Endothelial cell of umbilical vein (primary cell): Measurements from ENCODE around the gene HJV. TPM values are rescaled to one million over a fixed set of nuclear protein-coding genes. Genes with fewer than 3 reads are reported as not detected.
A peak's percentile ranks its signal among the peaks of the same experiment; 100 is the strongest.

Source experiments
- BruUV-seq: library from RNA; stranded (reverse); fragments of 400-500 nt; replicated peaks from 2 replicates; lab custom pipeline; 2021; lab: Mats Ljungman, UMichigan
- CTCF ChIA-PET: fragments of 300-600, 350-600 bp; sonication (Branson Sonifier 250); formaldehyde crosslinking; loops from one replicate; lab custom pipeline; 2021; ENCODE audit warnings: antibody characterized with exemption, inconsistent platforms; lab: Charles Lee
- POLR2A ChIA-PET: fragments of 300-600, 350-600 bp; sonication (Branson Sonifier 250); formaldehyde crosslinking; loops from one replicate; lab custom pipeline; 2021; ENCODE audit warnings: antibody characterized with exemption, inconsistent platforms; lab: Charles Lee
- DNase-seq: peaks from one replicate; pipeline ENCODE4 v3.0.0-alpha.2; 2011; ENCODE audit warnings: low read depth, low spot score
- FAIRE-seq: peaks from 2 replicates; lab custom pipeline; 2011; peaks lifted over from hg19 to GRCh38; lab: Jason Lieb, UNC
- H2AFZ ChIP-seq: 2 replicates; pipeline ENCODE4 v1.6.0; 2012; ENCODE audit warnings: low read depth, low read length, control low read depth, inconsistent platforms
- H3K27ac ChIP-seq: 2 replicates; pipeline ENCODE4 v1.5.1; 2011; ENCODE audit warnings: low read depth, mild to moderate bottlenecking, control low read depth, low read length, moderate library complexity; ENCODE audit not compliant: insufficient read depth
- H3K27me3 ChIP-seq, 2 experiments: 2 replicates each; pipeline versions ENCODE4 v1.6.0 to v1.6.1; 2011; ENCODE audit warnings: low read length in 2 of 2, mixed read lengths in 1 of 2; ENCODE audit not compliant: control insufficient read depth in 2 of 2, insufficient read depth in 2 of 2
- H3K36me3 ChIP-seq, 2 experiments: 2 replicates in 1 of 2; 3 replicates in 1 of 2; pipeline ENCODE4 v1.5.1; 2011; ENCODE audit warnings: low read length in 2 of 2, mild to moderate bottlenecking in 1 of 2, moderate library complexity in 1 of 2; ENCODE audit not compliant: control insufficient read depth in 2 of 2, insufficient read depth in 2 of 2; ENCODE audit errors: extremely low read depth in 1 of 2
- H3K4me1 ChIP-seq: 3 replicates; pipeline ENCODE4 v1.5.1; 2011; ENCODE audit warnings: mild to moderate bottlenecking, low read length; ENCODE audit not compliant: control insufficient read depth, insufficient read depth; ENCODE audit errors: extremely low read depth
- H3K4me2 ChIP-seq: 2 replicates; pipeline ENCODE4 v1.6.1; 2011; ENCODE audit warnings: low read length, control low read depth, mixed read lengths; ENCODE audit not compliant: insufficient read depth
- H3K4me3 ChIP-seq, 3 experiments: fragments of 200-600 bp in 1 of 3; sonication (generic), shearing (Covaris generic) in 1 of 3; replicated peaks in 1 of 3; 2 replicates each; pipeline ENCODE4 v1.5.1; 2011 to 2016; ENCODE audit warnings: control low read depth in 3 of 3, low read length in 3 of 3, mild to moderate bottlenecking in 2 of 3, inconsistent platforms in 1 of 3, low read depth in 1 of 3, moderate library complexity in 1 of 3; ENCODE audit not compliant: insufficient read depth in 1 of 3
- H3K79me2 ChIP-seq: 2 replicates; pipeline ENCODE4 v1.6.0; 2012; ENCODE audit warnings: low read length, inconsistent platforms; ENCODE audit not compliant: control insufficient read depth, insufficient read depth
- H3K9ac ChIP-seq: replicated peaks from 2 replicates; pipeline ENCODE3; 2011; ENCODE audit warnings: low read length, control low read depth; ENCODE audit not compliant: insufficient read depth; ENCODE audit errors: extremely low read depth
- H3K9me1 ChIP-seq: replicated peaks from 3 replicates; pipeline ENCODE4 v1.6.0; 2011; ENCODE audit warnings: mild to moderate bottlenecking, low read length; ENCODE audit not compliant: control insufficient read depth, insufficient read depth; ENCODE audit errors: extremely low read depth
- H3K9me3 ChIP-seq: replicated peaks from 2 replicates; pipeline ENCODE4 v1.5.1; 2012; ENCODE audit warnings: low read length, inconsistent platforms; ENCODE audit not compliant: control insufficient read depth, insufficient read depth
- H4K20me1 ChIP-seq: replicated peaks from 2 replicates; pipeline ENCODE3; 2011; ENCODE audit warnings: mild to moderate bottlenecking, low read length; ENCODE audit not compliant: control insufficient read depth, insufficient read depth; ENCODE audit errors: extremely low read depth
- CTCF ChIP-seq, 2 donors: IDR thresholded peaks; 1 replicate in 1 of 2; 2 replicates in 1 of 2; pipeline ENCODE4 v1.5.1; 2011; ENCODE audit warnings: low read length in 2 of 2, mild to moderate bottlenecking in 2 of 2, moderate library complexity in 2 of 2, control low read depth in 1 of 2, inconsistent platforms in 1 of 2, low read depth in 1 of 2; ENCODE audit not compliant: insufficient read depth in 1 of 2; ENCODE audit errors: extremely low read depth in 1 of 2
- EZH2 ChIP-seq: IDR thresholded peaks from 2 replicates; pipeline ENCODE4 v1.6.1; 2012; ENCODE audit warnings: borderline replicate concordance, low read depth, mild to moderate bottlenecking, moderate library complexity, low read length, inconsistent platforms; ENCODE audit not compliant: severe bottlenecking
- FOS ChIP-seq: IDR thresholded peaks from 2 replicates; pipeline ENCODE4 v1.6.1; 2011; ENCODE audit warnings: mild to moderate bottlenecking, low read length, moderate library complexity, borderline replicate concordance; ENCODE audit not compliant: insufficient read depth
- GATA2 ChIP-seq: IDR thresholded peaks from 2 replicates; pipeline ENCODE4 v1.7.0; 2011; ENCODE audit warnings: low read depth, mild to moderate bottlenecking, moderate library complexity, mixed read lengths, low read length; ENCODE audit not compliant: insufficient read length, insufficient read depth
- JUN ChIP-seq: IDR thresholded peaks from 2 replicates; pipeline ENCODE4 v1.6.1; 2011; ENCODE audit warnings: borderline replicate concordance, low read depth; ENCODE audit not compliant: insufficient read length, insufficient read depth
- MAX ChIP-seq: IDR thresholded peaks from 2 replicates; pipeline ENCODE4 v1.6.1; 2011; ENCODE audit not compliant: insufficient read depth, insufficient read length
- MYC ChIP-seq: IDR thresholded peaks from one replicate; pipeline ENCODE4 v1.6.1; 2011; ENCODE audit warnings: mild to moderate bottlenecking, low read depth, low read length
- POLR2A ChIP-seq: IDR thresholded peaks from 2 replicates; pipeline ENCODE4 v1.6.1; 2012; ENCODE audit warnings: low read depth, mild to moderate bottlenecking, control low read depth, low read length
- POLR2AphosphoS5 ChIP-seq: IDR thresholded peaks from 2 replicates; pipeline ENCODE4 v1.6.1; 2012; ENCODE audit warnings: low read depth, mild to moderate bottlenecking, control low read depth, low read length, moderate library complexity; ENCODE audit not compliant: insufficient read depth
- dilution Hi-C: fragments of 300-500 bp; cut with MboI; formaldehyde crosslinking; loops from one replicate; pipeline ENCODE4 v1.15.0; 2019; ENCODE audit warnings: low sequenced_read_pairs; ENCODE audit not compliant: extremely low pct_ligation_motif_present
- intact Hi-C: fragments of 100-400 bp; cut with micrococcal nuclease; formaldehyde crosslinking; loops from one replicate; pipeline ENCODE4 v1.10.0; 2022
- polyA plus RNA-seq, 4 experiments: library from polyadenylated mRNA; depleted of rRNA in 3 of 4; stranded (reverse) in 3 of 4; unstranded in 1 of 4; fragments of >200 nt; gene quantifications; 2 replicates each; pipeline versions ENCODE4 v1.2.1 to v1.2.3, GENCODE V29; 2011 to 2012; ENCODE audit warnings: missing spikeins in 1 of 4
- total RNA-seq: library from RNA; stranded (reverse); gene quantifications from 2 replicates; pipeline ENCODE4 v1.2.3, GENCODE V29; 2021

Gene HJV
- total and polyA plus RNA-seq, 2 donors (not counting 3 experiments of a cell fraction or from before 2014, with no cell fraction given) = not detected

- H3K9me3 ChIP-seq = no peaks in the 10 kb centered on the region
- dilution Hi-C loops = no loop called here
- FAIRE-seq (no peak), DNase-seq (no peak)
- H2AFZ ChIP-seq = no peak overlapping the region
- no peaks in the 10 kb centered on the region for H3K9me1 ChIP-seq
- ChIA-PET POLR2A (interaction anchor here (0.6 to 1.2 kb wide), 3 partner anchors 10 to 71 kb away, joined by 3 to 6 read pairs (median 4); no protein-coding TSS in a partner anchor), CTCF (interaction anchor here (1.5 to 20.0 kb wide), 6 partner anchors 13 to 135 kb away, joined by 4 to 496 read pairs (median 10); partner anchors contain the start of genes NUDT17 and TXNIP)
- no peaks in the 10 kb centered on the region for H3K36me3 ChIP-seq
- no peak overlapping the region for H3K4me3 ChIP-seq
- H3K27ac ChIP-seq = peak overlapping the region; percentile 89
- intact Hi-C loops = no loop called here
- no peak overlapping the region for H3K9ac ChIP-seq
- TF ChIP-seq JUN (no peak), FOS (no peak), MAX (no peak), GATA2 (no peak), CTCF (IDR thresholded peaks at IDR 0.05; ENCODE audit: extremely low read depth in 1 of 2, insufficient read depth in 1 of 2, low read depth in 1 of 2, low read length in 2 of 2) (no peak), POLR2A (no peak), POLR2AphosphoS5 (no peak), EZH2 (no peak), MYC (no peak)
- no peak overlapping the region for H3K4me2 ChIP-seq
- peaks cover 40% of the 10 kb centered on the region for H3K4me1 ChIP-seq
- no peaks in the 10 kb centered on the region for H3K79me2 ChIP-seq
- no peaks in the 10 kb centered on the region for H3K27me3 ChIP-seq
- H4K20me1 ChIP-seq = no peaks in the 10 kb centered on the region
- BruUV-seq = no TSS peak
Measured at GRCh38 chr1:145980457-145980994, 41.0 kb downstream of the HJV start.
